Bone marrow (tissue), 2 donors: ENCODE measurements around the gene B3GALT4.
"Not testable (repeated sequence)": the region's sequence is repeated elsewhere in the genome, so short reads cannot be mapped to it uniquely, and the experiment has no call there.

ENCODE experiments used
- DNase-seq, 2 donors: peaks; one replicate each; lab custom pipeline; 2025; lab: John Stamatoyannopoulos, UW

The B3GALT4 gene

GRCh38 chr6:33276864-33277662 lies at the start of gene B3GALT4:
B3GALT4 (plus strand) TSS chr6:33277123; CDS start chr6:33277420, 297 bp downstream.
- DNase-seq: peak; percentile 49 to 70

DNA sequence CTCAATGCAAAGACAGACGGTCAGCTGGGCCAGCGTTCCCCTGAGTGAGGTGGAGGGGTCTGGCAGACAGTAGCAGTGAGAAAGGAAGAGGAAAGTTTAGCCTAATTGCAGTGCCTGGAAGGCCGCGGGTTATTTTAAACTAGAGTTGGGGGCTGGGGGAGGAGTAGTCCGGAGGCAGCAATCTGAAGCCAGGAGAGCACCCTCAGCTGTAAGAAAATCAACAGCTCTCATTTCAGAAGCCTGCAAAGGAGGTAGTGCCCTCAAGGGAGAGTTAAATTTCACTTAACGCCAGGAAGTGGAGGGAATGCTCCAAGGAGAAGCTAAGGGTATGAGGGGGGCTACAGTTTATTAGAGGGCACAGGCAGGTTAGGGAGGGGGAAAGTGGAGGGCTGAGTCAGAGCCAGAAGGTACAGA lies 41.7 kb upstream of the B3GALT4 start:
- no peak for DNase-seq

DNA sequence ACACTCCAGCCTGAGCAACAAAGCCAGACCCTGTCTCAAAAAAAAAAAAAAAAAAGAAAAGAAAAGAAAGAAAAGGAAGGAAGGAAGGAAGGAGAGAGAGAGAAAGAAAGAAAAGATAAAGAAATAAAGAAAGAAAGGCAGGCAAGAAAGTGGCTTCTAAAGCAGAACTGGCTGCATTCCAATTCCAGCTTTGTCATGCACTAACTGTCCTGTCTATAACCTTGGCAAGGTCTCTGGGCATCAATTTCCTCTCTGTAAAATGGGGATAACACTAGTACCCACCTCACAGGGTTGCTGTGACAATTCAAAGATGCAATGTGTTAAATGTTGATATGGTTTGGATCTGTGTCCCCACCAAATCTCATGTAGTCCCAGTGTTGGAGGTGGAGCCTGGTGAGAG lies 40.6 kb upstream of the B3GALT4 start:
- no peak for DNase-seq

DNA sequence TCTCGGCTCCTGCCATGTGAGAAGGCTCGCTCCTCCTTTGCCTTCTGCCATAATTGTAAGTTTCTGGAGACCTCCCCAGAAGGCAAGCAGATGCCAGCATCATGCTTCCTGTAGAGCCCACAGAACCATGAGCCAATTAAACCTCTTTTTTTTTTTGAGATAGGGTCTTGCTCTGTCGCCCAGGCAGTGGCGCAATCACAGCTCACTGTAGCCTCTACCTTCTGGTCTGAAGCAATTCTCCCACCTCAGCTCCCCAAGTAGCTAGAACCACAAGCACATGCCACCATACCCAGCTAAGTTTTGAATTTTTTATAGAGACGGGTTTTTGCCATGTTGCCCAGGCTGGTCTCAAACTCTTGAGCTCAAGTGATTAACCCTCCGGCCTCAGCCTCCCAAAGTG lies 40.1 kb upstream of the B3GALT4 start:
- DNase-seq: no peak

DNA sequence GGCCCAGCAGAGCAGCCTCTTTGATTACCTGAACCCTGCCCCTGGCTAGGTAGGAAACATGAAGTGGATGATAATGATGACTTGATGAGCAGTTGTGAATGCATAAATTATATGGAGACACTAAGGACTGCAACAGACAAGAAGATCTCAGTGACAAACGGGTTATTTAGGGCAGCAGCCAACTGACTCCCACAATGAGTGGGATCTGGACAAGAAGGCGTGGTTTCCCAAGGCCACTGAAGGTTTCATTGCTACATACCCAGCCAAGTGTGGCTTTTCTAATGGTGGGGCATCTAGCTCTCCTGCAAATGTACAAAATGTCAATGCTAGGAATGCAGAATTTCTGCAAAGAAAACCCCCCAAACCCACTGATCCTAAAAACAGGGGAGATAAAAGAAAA lies 39.2 kb upstream of the B3GALT4 start:
- no peak for DNase-seq

GRCh38 chr6:33241968-33242367 lies 35.0 kb upstream of the B3GALT4 start:
- no peak for DNase-seq

GRCh38 chr6:33243476-33243875 lies 33.4 kb upstream of the B3GALT4 start:
- DNase-seq: no peak

GRCh38 chr6:33247977-33248642 lies 28.8 kb upstream of the B3GALT4 start:
- peak; percentile 66 to 83 for DNase-seq

- DNase-seq: no peak
These were observed 28.3 kb upstream of the B3GALT4 start for GRCh38 chr6:33248643-33248931.

- DNase-seq: peak; percentile 95 to 98
These were observed 27.8 kb upstream of the B3GALT4 start for GRCh38 chr6:33248932-33249731.

- no peak for DNase-seq
These were observed 26.9 kb upstream of the B3GALT4 start for GRCh38 chr6:33249732-33250630.

- no peak for DNase-seq
These were observed 26.2 kb upstream of the B3GALT4 start for GRCh38 chr6:33250731-33251130.

- no peak for DNase-seq
These were observed 25.4 kb upstream of the B3GALT4 start for GRCh38 chr6:33251395-33252012.

GRCh38 chr6:33252759-33253158 lies 24.2 kb upstream of the B3GALT4 start:
- DNase-seq: no peak

DNA sequence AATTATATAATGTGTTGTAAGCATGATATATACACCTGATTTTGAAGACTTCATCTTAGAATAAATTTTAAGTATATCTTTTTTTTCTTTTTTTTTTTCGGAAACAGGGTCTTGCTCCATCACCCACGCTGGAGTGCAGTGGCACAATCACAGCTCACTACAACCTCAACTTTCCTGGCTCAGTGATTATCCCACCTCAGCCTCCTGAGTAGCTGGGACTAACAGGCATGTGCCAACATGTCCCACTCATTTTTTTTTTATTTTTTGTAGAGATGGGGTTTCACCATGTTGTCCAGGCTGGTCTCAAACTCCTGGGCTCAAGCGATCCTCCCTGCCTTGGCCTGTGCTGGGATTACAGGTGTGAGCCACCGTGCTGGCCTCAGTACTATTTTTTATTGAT lies 22.3 kb upstream of the B3GALT4 start:
- no peak for DNase-seq

GRCh38 chr6:33259032-33259431 lies 17.9 kb upstream of the B3GALT4 start:
- no peak for DNase-seq

GRCh38 chr6:33262490-33262889 lies 14.4 kb upstream of the B3GALT4 start:
- DNase-seq: not testable (repeated sequence)

DNA sequence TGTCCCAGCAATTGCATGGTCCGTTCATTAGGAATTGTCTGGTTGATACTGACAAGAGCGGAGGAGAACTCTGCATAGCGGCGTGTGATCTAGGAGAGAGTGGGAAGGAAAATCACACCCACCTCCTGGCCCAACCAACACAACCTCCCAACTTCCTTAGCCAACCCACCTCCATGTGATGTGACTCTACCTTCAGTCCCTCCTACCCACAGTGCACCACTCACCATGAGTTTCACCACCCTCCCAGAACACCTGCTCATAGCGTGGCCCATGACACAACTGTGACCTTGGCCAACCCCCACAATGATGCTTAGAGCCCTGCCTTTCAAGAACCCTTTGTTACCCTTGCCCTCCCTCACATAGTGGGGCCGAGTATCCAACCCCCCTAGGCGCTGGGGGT lies 12.9 kb upstream of the B3GALT4 start:
- DNase-seq: no peak

DNA sequence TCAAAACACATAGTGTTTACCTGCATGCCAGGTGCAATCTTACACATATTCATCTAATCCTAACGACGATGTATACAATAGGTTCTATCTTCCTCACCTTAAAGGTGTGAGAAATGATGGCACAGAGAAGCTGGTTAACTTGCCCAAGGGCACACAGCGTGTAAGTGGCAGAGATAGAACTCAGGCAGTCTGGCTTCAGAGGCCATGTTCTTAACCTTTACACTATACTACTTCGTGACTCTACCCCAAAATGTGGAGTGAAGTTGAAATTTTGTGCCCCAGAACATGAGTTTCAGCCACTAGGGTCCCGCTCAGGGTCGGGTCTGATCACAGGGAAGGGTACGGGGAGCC lies 5.8 kb upstream of the B3GALT4 start:
- DNase-seq: no peak

DNA sequence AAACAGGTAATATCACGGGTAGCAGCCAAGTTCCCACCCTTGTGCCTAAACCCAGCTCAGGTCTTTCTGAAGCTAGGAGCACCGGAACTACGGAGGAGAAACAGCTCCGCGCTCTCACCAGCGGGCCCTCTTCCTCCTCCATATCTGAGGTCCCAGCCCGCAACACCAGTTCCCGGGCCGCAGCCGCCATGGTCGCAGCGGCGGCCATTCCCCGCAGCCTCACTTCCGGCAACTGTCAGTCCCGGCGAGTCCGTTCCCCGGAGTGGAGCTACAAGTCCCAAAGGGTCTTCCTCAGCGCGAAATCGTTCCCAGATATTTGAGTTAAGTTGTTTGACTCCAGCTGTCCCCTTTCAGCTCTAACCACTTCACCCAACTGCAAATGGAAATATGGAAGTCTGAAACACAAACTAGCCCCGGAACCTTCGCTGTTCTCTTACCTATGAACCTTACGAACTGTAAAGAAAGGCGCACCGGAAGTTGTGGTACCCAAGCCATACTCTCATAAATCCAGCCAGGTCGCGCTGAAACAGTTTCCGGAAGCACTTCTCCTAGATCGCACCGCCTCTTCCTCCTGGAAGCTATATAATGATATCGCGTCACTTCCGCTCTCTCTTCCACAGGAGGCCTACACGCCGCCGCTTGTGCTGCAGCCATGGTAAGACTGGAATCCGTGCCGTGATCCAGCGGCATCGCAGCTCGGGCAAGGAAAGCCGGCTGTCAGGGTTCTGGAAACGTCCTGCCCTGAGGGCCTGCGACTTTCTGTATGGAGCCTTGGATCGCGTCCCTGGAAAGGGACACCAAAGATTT lies 5.3 kb upstream of the B3GALT4 start, which contains the start of the genes RPS18 and VPS52:
TSS of gene RPS18 (plus strand) at position 608 of the 807 bp plus-strand sequence. CDS start at position 653, 45 bp downstream.
TSS of gene VPS52 (minus strand) at position 409 of the 807 bp plus-strand sequence. CDS start at position 208, 201 bp downstream.
- peak; percentile 96 to 98 for DNase-seq
